Lower lobe of right lung (tissue), 2 donors: ENCODE measurements around the gene SECISBP2L. TPM values are rescaled to one million over a fixed set of nuclear protein-coding genes. Genes with fewer than 3 reads are reported as not detected.

ENCODE experiments used
- ATAC-seq, 2 donors: fragments of 200-7000 bp; cut with Tn5 transposase; one replicate each; pipeline ENCODE4 v1.9.1; 2020 to 2022; ENCODE audit warnings: mild to moderate bottlenecking in 2 of 2, moderate library complexity in 2 of 2
- DNase-seq: peaks from one replicate; pipeline ENCODE4 v3.0.0-alpha.2; 2020
- H3K27ac ChIP-seq: fragments of 200-600 bp; one replicate; pipeline ENCODE4 v1.8.0; 2022
- H3K27me3 ChIP-seq: fragments of 200-600 bp; one replicate; pipeline ENCODE4 v1.8.0; 2022; ENCODE audit warnings: low read depth
- H3K36me3 ChIP-seq: fragments of 200-600 bp; one replicate; pipeline ENCODE4 v1.8.0; 2022; ENCODE audit warnings: mild to moderate bottlenecking
- H3K4me1 ChIP-seq: fragments of 200-600 bp; one replicate; pipeline ENCODE4 v1.8.0; 2022
- H3K4me3 ChIP-seq: fragments of 200-600 bp; one replicate; pipeline ENCODE4 v1.8.0; 2022; ENCODE audit warnings: mild to moderate bottlenecking
- H3K9me3 ChIP-seq: fragments of 200-600 bp; one replicate; pipeline ENCODE4 v1.8.0; 2022
- CTCF ChIP-seq: fragments of 200-600 bp; IDR thresholded peaks from one replicate; pipeline ENCODE4 v1.8.0; 2022; ENCODE audit warnings: antibody characterized with exemption, mild to moderate bottlenecking
- intact Hi-C: fragments of 100-400 bp; cut with DNase I; formaldehyde crosslinking; loops from one replicate; pipeline ENCODE4 v1.11.0; 2022
- total RNA-seq: library from RNA; stranded (reverse); fragmentation: NEBNext Ultra II Directional; extraction: Animal tissue kit (Norgen Biotek cat#: 25700); gene quantifications from one replicate; pipeline ENCODE4 v1.2.1, GENCODE V29; 2021
- donor health status: DM: no; HTN: yes; CAD: no; lungs with severe emphysema.

The SECISBP2L gene
- total RNA-seq, 1 donor from 2014 or later: 139 TPM

- no peak for TF ChIP-seq CTCF
- Histone ChIP-seq H3K27ac (no peak overlapping the region), H3K27me3 (no peaks in the 10 kb centered on the region), H3K4me3 (no peak overlapping the region), H3K9me3 (no peaks in the 10 kb centered on the region), H3K4me1 (peaks cover 5% of the 10 kb centered on the region), H3K36me3 (no peaks in the 10 kb centered on the region)
- no peak for DNase-seq
- intact Hi-C loops: no loop called here
- ATAC-seq: no peak
Measured at GRCh38 chr15:49066372-49066771, 20.1 kb upstream of the SECISBP2L start.

GRCh38 chr15:49064884-49065283, 18.6 kb upstream of the SECISBP2L start:
- Histone ChIP-seq H3K4me1 (peaks cover 5% of the 10 kb centered on the region), H3K9me3 (no peaks in the 10 kb centered on the region), H3K27me3 (no peaks in the 10 kb centered on the region), H3K27ac (no peak overlapping the region), H3K36me3 (no peaks in the 10 kb centered on the region), H3K4me3 (no peak overlapping the region)
- DNase-seq (no peak), ATAC-seq (no peak)
- TF ChIP-seq CTCF: no peak
- intact Hi-C loops: no loop called here

- Histone ChIP-seq H3K9me3 (no peaks in the 10 kb centered on the region), H3K27ac (no peak overlapping the region), H3K36me3 (no peaks in the 10 kb centered on the region), H3K4me1 (peaks cover 5% of the 10 kb centered on the region), H3K27me3 (no peaks in the 10 kb centered on the region), H3K4me3 (no peak overlapping the region)
- ATAC-seq: no peak
- TF ChIP-seq CTCF: no peak
- intact Hi-C loops: no loop called here
- DNase-seq: no peak
Measured at GRCh38 chr15:49064281-49064653, 18.0 kb upstream of the SECISBP2L start.

GRCh38 chr15:49063402-49064280, 17.4 kb upstream of the SECISBP2L start:
- Histone ChIP-seq H3K27me3 (no peaks in the 10 kb centered on the region), H3K9me3 (no peaks in the 10 kb centered on the region), H3K4me3 (no peak overlapping the region), H3K36me3 (no peaks in the 10 kb centered on the region), H3K27ac (no peak overlapping the region), H3K4me1 (peaks cover 5% of the 10 kb centered on the region)
- ATAC-seq (peak; percentile 62 to 75), DNase-seq (peak; percentile 51)
- no peak for TF ChIP-seq CTCF
- intact Hi-C loops: no loop called here

- peak in 1 of 2 donors; percentile 15 for ATAC-seq
- H3K4me3 ChIP-seq: no peak overlapping the region
- intact Hi-C loops: no loop called here
- H3K9me3 ChIP-seq: no peaks in the 10 kb centered on the region
- no peak overlapping the region for H3K27ac ChIP-seq
- H3K4me1 ChIP-seq: peaks cover 5% of the 10 kb centered on the region
- H3K36me3 ChIP-seq: no peaks in the 10 kb centered on the region
- no peak for DNase-seq
- no peak for TF ChIP-seq CTCF
- H3K27me3 ChIP-seq: no peaks in the 10 kb centered on the region
Measured at GRCh38 chr15:49062900-49063299, 16.7 kb upstream of the SECISBP2L start.
